OCI-LY3 (cell line): ENCODE results near the gene DNA2.

Experiments used
- CTCF ChIP-seq: fragments of 200-600, 300-600 bp; sonication (generic); IDR thresholded peaks from 2 replicates; pipeline ENCODE4 v1.5.1; 2014; ENCODE audit warnings: antibody characterized with exemption, low read length, low read depth
- EZH2phosphoT487 ChIP-seq: fragments of 200-600 bp; shearing (Covaris generic); IDR thresholded peaks from 2 replicates; pipeline ENCODE4 v1.6.1; 2018; ENCODE audit warnings: antibody characterized with exemption, mixed run types, low read depth

- no peak for TF ChIP-seq CTCF
- no peak for TF ChIP-seq EZH2phosphoT487
These were observed 28.8 kb downstream of the DNA2 start for GRCh38 chr10:68442971-68443370.
